Chondrocyte (in vitro differentiated cells): ENCODE results near the gene SLC22A16. TPM values are rescaled to one million over a fixed set of nuclear protein-coding genes. Genes with fewer than 3 reads are reported as not detected.

Experiments used
- DNase-seq: peaks from one replicate; pipeline ENCODE4 v3.0.0; 2021; ENCODE audit warnings: mixed read lengths, low spot score
- H3K27ac Mint-ChIP-seq: one replicate; pipeline ENCODE4 v1.8.0; 2021; ENCODE audit warnings: mild to moderate bottlenecking, moderate library complexity, mixed read lengths; ENCODE audit not compliant: unreplicated experiment
- H3K27me3 Mint-ChIP-seq: 2 replicates; pipeline ENCODE4 v1.8.0; 2021; ENCODE audit warnings: low read depth, mixed read lengths
- H3K36me3 Mint-ChIP-seq: 2 replicates; pipeline ENCODE4 v1.8.0; 2021; ENCODE audit warnings: low read depth, mixed read lengths
- H3K4me1 Mint-ChIP-seq: 2 replicates; pipeline ENCODE4 v1.8.0; 2021; ENCODE audit warnings: low read depth, mild to moderate bottlenecking, mixed read lengths
- H3K4me3 Mint-ChIP-seq: one replicate; pipeline ENCODE4 v1.8.0; 2021; ENCODE audit warnings: mild to moderate bottlenecking, moderate library complexity, mixed read lengths; ENCODE audit not compliant: unreplicated experiment
- H3K9me3 Mint-ChIP-seq: 2 replicates; pipeline ENCODE4 v1.8.0; 2021; ENCODE audit warnings: low read depth, mixed read lengths
- total RNA-seq: library from RNA; stranded (reverse); gene quantifications from 3 replicates; pipeline ENCODE4 v1.2.1, GENCODE V29; 2021
- TF ChIP-seq, protein P1 (sequence below): fragments of 200-600 bp; sonication (generic); IDR thresholded peaks from 2 replicates; pipeline ENCODE4 v1.5.0; 2021; ENCODE audit warnings: antibody characterized with exemption, mild to moderate bottlenecking, moderate library complexity

SLC22A16 gene
- total RNA-seq, 1 donor from 2014 or later: not detected

DNA sequence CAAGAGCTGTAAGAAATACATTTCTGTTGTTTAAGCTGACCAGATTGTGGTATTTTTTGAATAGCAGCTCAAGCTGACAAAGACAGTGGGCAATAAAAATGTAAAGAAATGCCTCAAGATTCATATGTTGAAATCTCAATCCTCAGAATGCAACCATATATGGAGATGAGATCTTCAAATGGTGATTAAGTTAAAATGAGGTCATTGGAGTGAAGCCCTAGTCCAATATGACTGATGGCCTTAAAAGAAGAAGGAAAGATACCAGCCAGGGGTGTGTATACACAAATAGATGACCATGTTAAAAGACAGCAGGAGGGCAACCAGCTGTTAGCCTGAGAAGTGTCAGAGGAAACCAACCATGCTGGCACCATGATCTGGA lies 54.0 kb downstream of the SLC22A16 start:
- Mint-ChIP-seq H3K4me1 (no peaks in the 10 kb centered on the region), H3K9me3 (peaks cover 7% of the 10 kb centered on the region), H3K36me3 (no peaks in the 10 kb centered on the region), H3K27ac (no peak overlapping the region), H3K27me3 (peaks cover 60% of the 10 kb centered on the region), H3K4me3 (no peak overlapping the region)
- no peak for DNase-seq
- TF ChIP-seq, protein P1, sequence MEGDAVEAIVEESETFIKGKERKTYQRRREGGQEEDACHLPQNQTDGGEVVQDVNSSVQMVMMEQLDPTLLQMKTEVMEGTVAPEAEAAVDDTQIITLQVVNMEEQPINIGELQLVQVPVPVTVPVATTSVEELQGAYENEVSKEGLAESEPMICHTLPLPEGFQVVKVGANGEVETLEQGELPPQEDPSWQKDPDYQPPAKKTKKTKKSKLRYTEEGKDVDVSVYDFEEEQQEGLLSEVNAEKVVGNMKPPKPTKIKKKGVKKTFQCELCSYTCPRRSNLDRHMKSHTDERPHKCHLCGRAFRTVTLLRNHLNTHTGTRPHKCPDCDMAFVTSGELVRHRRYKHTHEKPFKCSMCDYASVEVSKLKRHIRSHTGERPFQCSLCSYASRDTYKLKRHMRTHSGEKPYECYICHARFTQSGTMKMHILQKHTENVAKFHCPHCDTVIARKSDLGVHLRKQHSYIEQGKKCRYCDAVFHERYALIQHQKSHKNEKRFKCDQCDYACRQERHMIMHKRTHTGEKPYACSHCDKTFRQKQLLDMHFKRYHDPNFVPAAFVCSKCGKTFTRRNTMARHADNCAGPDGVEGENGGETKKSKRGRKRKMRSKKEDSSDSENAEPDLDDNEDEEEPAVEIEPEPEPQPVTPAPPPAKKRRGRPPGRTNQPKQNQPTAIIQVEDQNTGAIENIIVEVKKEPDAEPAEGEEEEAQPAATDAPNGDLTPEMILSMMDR: no peak

DNA sequence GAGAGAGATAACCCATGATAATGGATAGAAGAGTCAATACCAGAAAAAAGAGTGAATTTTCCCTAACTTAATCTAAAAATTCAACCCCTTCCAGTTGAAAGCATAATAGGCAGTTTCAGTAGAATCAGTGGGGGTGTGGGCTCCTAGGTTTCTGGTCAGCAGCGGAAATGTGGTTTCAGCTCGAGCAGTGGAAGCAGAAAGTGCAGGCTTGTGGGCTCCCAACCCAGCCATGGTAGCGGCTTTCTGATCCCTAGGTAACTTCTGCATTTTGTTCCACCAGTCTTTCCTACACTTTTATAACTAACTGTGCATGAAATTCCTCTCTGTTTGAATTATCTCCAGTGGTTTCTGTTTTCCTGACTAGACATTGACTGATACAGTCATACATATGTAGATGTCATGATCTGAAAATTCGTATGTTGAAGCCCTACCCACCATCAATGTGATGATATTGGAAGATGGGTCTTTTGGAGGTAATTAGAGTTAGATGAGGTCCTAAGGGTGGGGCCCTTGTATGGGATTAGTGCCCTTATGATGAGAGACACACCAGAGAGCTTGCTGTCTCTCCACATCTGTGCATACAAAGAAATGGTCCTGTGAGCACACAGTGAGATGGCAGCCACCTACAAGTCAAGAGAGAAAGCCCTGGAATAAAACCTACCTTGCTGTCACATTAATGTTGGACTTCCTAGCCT lies 54.5 kb downstream of the SLC22A16 start:
- H3K4me3 Mint-ChIP-seq: no peak overlapping the region
- no peak for DNase-seq
- H3K27me3 Mint-ChIP-seq: peaks cover 60% of the 10 kb centered on the region
- TF ChIP-seq, protein P1: no peak
- no peaks in the 10 kb centered on the region for H3K36me3 Mint-ChIP-seq
- H3K27ac Mint-ChIP-seq: no peak overlapping the region
- H3K9me3 Mint-ChIP-seq: peaks cover 7% of the 10 kb centered on the region
- H3K4me1 Mint-ChIP-seq: no peaks in the 10 kb centered on the region

DNA sequence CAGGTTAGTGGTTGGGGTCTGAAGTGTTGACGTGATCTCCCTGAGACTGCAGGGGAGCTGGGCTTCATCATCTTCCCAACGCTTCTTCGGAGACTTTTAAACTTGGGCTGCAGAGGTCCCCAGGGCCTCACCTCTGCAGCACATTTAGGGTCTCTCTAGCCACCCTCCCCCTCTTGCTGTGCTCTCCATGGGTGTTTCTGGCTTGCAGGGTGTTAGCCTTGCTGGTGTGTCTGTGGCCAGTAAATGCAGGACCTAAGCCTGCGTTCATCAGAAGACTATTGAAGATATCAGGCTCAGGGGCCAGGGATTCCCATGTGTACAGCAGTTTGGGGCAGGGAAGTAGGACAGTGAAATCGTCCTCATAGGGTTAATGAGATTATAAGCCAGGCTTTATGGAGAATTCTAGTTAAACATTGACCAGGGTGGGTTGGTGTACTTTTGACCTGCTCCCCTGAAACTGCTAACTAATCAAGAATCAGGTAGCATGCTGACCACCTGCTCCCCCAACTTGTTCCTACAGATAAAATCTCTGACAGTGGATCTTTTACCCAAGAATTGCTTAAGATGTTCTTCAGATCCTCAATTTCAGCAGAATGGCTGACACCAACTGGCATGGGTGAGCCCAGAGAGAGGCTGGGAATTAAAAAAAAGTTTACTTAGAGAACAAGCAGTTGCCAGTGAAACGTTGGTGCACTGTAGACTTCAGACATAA lies 57.2 kb downstream of the SLC22A16 start:
- Mint-ChIP-seq H3K27ac (no peak overlapping the region), H3K9me3 (peaks cover 7% of the 10 kb centered on the region), H3K4me1 (no peaks in the 10 kb centered on the region), H3K4me3 (no peak overlapping the region), H3K27me3 (peaks cover 39% of the 10 kb centered on the region), H3K36me3 (no peaks in the 10 kb centered on the region)
- TF ChIP-seq, protein P1: no peak
- DNase-seq: no peak

DNA sequence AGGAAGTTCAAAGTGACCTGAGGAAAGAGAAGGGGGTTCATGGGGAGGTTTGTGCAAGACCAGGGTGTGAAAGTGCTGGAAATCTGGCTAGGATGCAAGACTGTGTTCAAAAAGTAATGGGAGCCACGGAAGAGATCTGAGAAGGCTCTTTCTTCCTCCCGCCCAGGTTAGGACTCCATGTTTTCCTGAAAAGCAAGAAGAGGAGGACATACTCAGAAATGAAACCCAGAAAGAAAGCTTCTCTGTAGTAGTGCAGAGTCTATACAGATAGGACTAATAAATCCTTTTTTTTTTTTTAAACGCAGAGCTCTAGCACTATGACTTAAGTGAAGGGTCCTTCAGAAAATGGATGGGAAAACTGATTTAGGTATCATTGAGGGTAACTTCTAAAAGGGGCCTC lies 57.8 kb downstream of the SLC22A16 start:
- no peak overlapping the region for H3K27ac Mint-ChIP-seq
- no peaks in the 10 kb centered on the region for H3K4me1 Mint-ChIP-seq
- TF ChIP-seq, protein P1: no peak
- H3K36me3 Mint-ChIP-seq: no peaks in the 10 kb centered on the region
- peaks cover 7% of the 10 kb centered on the region for H3K9me3 Mint-ChIP-seq
- peaks cover 35% of the 10 kb centered on the region for H3K27me3 Mint-ChIP-seq
- H3K4me3 Mint-ChIP-seq: no peak overlapping the region
- DNase-seq: no peak

DNA sequence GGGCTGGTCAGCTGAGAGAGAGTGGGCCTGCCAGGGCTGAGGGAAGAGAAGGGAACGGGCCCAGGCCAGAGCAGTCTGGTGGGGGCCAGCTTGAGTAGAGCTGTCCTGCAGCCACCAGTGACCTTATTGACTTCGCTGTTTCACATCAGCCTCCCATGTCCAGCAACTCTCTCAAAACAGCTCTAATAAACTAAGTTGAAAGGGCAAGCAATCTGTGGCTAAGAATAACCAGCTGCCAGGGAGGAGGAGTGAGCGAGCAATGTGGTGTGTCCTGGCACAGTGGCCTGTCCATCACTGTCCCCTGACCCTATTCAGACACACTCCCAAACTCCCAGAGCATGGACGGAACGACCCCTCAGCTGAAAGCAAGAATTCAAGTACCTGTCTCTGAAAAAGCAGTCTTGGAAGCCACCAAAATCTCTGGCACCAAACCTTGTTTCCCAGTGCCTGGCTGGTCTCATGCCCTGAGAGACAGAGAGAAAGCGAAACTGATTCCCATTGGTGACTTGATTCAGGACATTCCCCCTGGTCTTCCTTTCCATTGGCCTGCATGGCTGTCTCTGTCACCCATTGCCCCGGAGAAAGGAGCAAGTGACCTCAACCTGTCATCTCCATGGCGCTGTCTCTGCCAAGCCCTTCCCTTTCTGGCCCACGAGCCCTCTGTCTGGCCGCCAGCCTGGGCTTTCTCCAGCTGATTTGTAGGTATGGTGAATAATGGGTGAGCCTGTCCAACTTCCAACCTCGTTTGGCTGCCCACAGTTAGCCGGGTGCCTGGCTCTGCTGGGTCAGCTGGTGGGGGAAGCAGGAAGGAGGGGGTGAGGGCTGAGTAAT lies 61.1 kb downstream of the SLC22A16 start, which contains the start of gene DDO:
Gene DDO (minus strand): TSS at position 490 of the 831 bp plus-strand sequence. CDS start 2,113 bp downstream, outside the sequence.
- TF ChIP-seq, protein P1: no peak
- DNase-seq: no peak
- no peak within 1 kb of the TSS for H3K4me3 Mint-ChIP-seq
- no peaks in the 10 kb centered on the region for H3K9me3 Mint-ChIP-seq
- no peak within 1 kb of the TSS for H3K27ac Mint-ChIP-seq
- H3K27me3 Mint-ChIP-seq: peaks cover 22% of the 10 kb centered on the region
- no peaks in the 10 kb centered on the region for H3K36me3 Mint-ChIP-seq
- H3K4me1 Mint-ChIP-seq: no peaks in the 10 kb centered on the region
